HFF-Myc (cell line): ENCODE data around the gene PLCL1.

ENCODE experiments used
- DNase-seq: peaks from one replicate; pipeline ENCODE4 v3.0.0-alpha.2; 2011; ENCODE audit warnings: low read depth; ENCODE audit errors: extremely low read depth
- H3K4me3 ChIP-seq: replicated peaks from 2 replicates; pipeline ENCODE4 v1.5.1; 2011; ENCODE audit warnings: low read depth, mild to moderate bottlenecking, control low read depth, low read length
- TF ChIP-seq, protein P1 (sequence below): IDR thresholded peaks from 2 replicates; pipeline ENCODE4 v1.5.1; 2012; ENCODE audit warnings: mild to moderate bottlenecking, low read depth, low read length, control low read depth; ENCODE audit errors: missing control alignments

PLCL1 gene

DNA sequence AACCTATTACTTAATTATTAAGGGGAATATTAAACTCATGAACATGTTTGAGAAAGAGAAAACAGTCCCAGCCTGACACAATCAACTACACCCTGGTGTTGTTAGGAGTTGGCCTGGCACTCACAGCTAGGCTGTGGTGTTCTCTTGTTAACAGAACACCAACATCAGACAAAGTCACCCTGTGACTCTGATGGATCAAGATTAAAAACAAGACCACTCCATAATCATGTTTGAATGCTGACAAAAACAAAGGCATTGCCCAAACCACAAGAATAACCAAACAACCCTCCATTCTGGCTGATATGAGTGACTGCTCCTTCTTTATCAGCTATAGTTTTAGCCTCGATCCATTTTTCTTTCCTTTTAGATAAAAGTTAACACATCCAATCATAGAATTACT, 22.3 kb upstream of the PLCL1 start:
- no peak for DNase-seq
- no peak overlapping the region for H3K4me3 ChIP-seq
- TF ChIP-seq, protein P1, sequence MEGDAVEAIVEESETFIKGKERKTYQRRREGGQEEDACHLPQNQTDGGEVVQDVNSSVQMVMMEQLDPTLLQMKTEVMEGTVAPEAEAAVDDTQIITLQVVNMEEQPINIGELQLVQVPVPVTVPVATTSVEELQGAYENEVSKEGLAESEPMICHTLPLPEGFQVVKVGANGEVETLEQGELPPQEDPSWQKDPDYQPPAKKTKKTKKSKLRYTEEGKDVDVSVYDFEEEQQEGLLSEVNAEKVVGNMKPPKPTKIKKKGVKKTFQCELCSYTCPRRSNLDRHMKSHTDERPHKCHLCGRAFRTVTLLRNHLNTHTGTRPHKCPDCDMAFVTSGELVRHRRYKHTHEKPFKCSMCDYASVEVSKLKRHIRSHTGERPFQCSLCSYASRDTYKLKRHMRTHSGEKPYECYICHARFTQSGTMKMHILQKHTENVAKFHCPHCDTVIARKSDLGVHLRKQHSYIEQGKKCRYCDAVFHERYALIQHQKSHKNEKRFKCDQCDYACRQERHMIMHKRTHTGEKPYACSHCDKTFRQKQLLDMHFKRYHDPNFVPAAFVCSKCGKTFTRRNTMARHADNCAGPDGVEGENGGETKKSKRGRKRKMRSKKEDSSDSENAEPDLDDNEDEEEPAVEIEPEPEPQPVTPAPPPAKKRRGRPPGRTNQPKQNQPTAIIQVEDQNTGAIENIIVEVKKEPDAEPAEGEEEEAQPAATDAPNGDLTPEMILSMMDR, result no peak

- no peak within 1 kb of the TSS for H3K4me3 ChIP-seq
- TF ChIP-seq, protein P1, result no peak
- no peak for DNase-seq
These were observed 19.1 kb upstream of the PLCL1 start, which contains the start of gene BOLL for GRCh38 chr2:197784956-197785941. Gene BOLL, minus strand, starts transcription at chr2:197785319. Its CDS starts 3,469 bp downstream, at chr2:197781850.

- DNase-seq, result no peak
- H3K4me3 ChIP-seq, result no peak overlapping the region
- TF ChIP-seq, protein P1, result peak; percentile 38
These were observed 18.1 kb upstream of the PLCL1 start for GRCh38 chr2:197786010-197786877.

- TF ChIP-seq, protein P1, result no peak
- H3K4me3 ChIP-seq, result no peak overlapping the region
- no peak for DNase-seq
These were observed 10.9 kb upstream of the PLCL1 start for GRCh38 chr2:197793456-197793855.

DNA sequence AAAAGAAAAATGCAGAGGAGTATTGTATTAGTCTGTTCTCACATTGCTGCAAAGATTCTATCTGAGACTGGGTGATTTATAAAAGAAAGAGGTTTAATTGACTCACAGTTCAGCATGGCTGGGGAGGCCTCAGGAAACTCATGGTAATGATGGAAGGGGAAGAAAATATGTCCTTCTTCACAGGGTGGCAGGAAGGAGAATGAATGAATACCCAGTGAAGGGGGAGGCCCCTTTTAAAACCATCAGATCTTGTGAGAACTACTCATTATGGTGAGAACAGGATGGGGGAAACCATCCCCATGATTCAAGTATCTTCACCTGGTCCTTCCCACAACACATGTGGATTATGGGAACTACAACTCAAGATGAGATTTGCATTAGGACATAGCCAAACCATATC, 9.1 kb upstream of the PLCL1 start:
- H3K4me3 ChIP-seq, result no peak overlapping the region
- DNase-seq, result no peak
- TF ChIP-seq, protein P1, result no peak

DNA sequence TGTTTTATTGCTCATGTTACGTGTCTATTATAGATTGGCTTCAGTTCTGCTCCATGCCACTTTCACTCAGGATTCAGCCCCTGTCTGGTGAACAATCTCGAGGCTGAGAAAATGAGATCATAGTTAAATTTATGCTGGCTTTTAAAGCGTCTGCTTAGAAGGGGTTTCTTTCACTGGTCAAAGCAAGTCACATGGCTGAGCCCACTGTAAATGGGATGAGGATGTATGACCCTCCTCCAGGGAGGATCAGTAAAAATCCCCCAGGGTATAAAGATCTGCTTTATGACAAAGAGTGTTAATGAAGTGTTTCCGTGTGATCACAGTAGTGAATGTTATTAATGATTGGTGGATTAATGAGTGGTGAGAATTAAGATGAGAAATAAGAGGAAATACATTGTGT, 6.2 kb upstream of the PLCL1 start:
- TF ChIP-seq, protein P1, result no peak
- no peak for DNase-seq
- no peak overlapping the region for H3K4me3 ChIP-seq
